ENCODE data around the gene RPS21.

- TF ChIP-seq CTCF (IDR thresholded peaks at IDR 0.05) (no peak), POLR2A (IDR thresholded peaks at IDR 0.05) (no peak)
Measured at GRCh38 chr20:62400021-62400420, 13.1 kb downstream of the RPS21 start.
